SK-N-SH treated with all-trans-retinoic acid at 6 μM for 48 hours (cell line): ENCODE measurements around the gene VMP1.

ENCODE experiments used
- ATAC-seq: fragments of 200-7000 bp; cut with Tn5 transposase; 3 replicates; pipeline ENCODE4 v1.9.1; 2020; ENCODE audit warnings: mild to moderate bottlenecking, moderate library complexity
- ARNTL ChIP-seq: fragments of 450-650 bp; formaldehyde crosslinking; IDR thresholded peaks from 2 replicates; pipeline ENCODE4 v1.5.0; 2020; ENCODE audit warnings: low read depth, mild to moderate bottlenecking, moderate library complexity, borderline replicate concordance
- BACH2 ChIP-seq: fragments of 250-450 bp; sonication (Bioruptor Pico); IDR thresholded peaks from 2 replicates; pipeline ENCODE4 v1.9.0; 2021; ENCODE audit warnings: mild to moderate bottlenecking, borderline replicate concordance
- CREB5 ChIP-seq: fragments of 250-450 bp; sonication (Bioruptor Pico); IDR thresholded peaks from 2 replicates; pipeline ENCODE4 v1.5.1; 2020; ENCODE audit warnings: low read depth, mild to moderate bottlenecking, moderate library complexity
- CSDC2 ChIP-seq: fragments of 250-450 bp; sonication (Bioruptor Pico); IDR thresholded peaks from 2 replicates; pipeline ENCODE4 v1.5.0; 2020; ENCODE audit warnings: mild to moderate bottlenecking, moderate library complexity
- CSRNP3 ChIP-seq: fragments of 250-450 bp; sonication (Bioruptor Pico); IDR thresholded peaks from 2 replicates; pipeline ENCODE4 v1.5.1; 2021; ENCODE audit warnings: mild to moderate bottlenecking, moderate library complexity
- ESRRG ChIP-seq: fragments of 250-450 bp; sonication (Bioruptor Pico); IDR thresholded peaks from 2 replicates; pipeline ENCODE4 v1.6.1; 2021; ENCODE audit warnings: mild to moderate bottlenecking
- ISL1 ChIP-seq: fragments of 250-450 bp; sonication (Bioruptor Pico); IDR thresholded peaks from 2 replicates; pipeline ENCODE4 v2.1.2; 2022; ENCODE audit warnings: mild to moderate bottlenecking, moderate library complexity
- OSR1 ChIP-seq: fragments of 250-450 bp; sonication (Bioruptor Pico); IDR thresholded peaks from 2 replicates; pipeline ENCODE4 v1.8.0; 2022; ENCODE audit warnings: moderate library complexity, mild to moderate bottlenecking, inconsistent platforms
- PATZ1 ChIP-seq: fragments of 250-450 bp; sonication (Bioruptor Pico); IDR thresholded peaks from 2 replicates; pipeline ENCODE4 v1.8.0; 2020; ENCODE audit warnings: mild to moderate bottlenecking, moderate library complexity, borderline replicate concordance
- PPARA ChIP-seq: fragments of 250-450 bp; sonication (Bioruptor Pico); IDR thresholded peaks from 2 replicates; pipeline ENCODE4 v1.5.0; 2020; ENCODE audit warnings: mild to moderate bottlenecking, borderline replicate concordance
- RARB ChIP-seq: fragments of 250-450 bp; sonication (Bioruptor Pico); IDR thresholded peaks from 2 replicates; pipeline ENCODE4 v1.8.0; 2021; ENCODE audit warnings: mild to moderate bottlenecking, moderate library complexity
- SNAI2 ChIP-seq: fragments of 250-450 bp; sonication (Bioruptor Pico); IDR thresholded peaks from 2 replicates; pipeline ENCODE4 v1.5.0; 2020; ENCODE audit warnings: mild to moderate bottlenecking, moderate library complexity
- TCF4 ChIP-seq: fragments of 250-450 bp; sonication (Bioruptor Pico); IDR thresholded peaks from 2 replicates; pipeline ENCODE4 v1.8.0; 2021; ENCODE audit warnings: mild to moderate bottlenecking, moderate library complexity, borderline replicate concordance
- TOX ChIP-seq: fragments of 250-450 bp; sonication (Bioruptor Pico); IDR thresholded peaks from 2 replicates; pipeline ENCODE4 v1.8.0; 2021; ENCODE audit warnings: mild to moderate bottlenecking, moderate library complexity, borderline replicate concordance
- TSHZ2 ChIP-seq: fragments of 250-450 bp; sonication (Bioruptor Pico); IDR thresholded peaks from 2 replicates; pipeline ENCODE4 v1.5.0; 2020; ENCODE audit warnings: mild to moderate bottlenecking, moderate library complexity
- ZC3H10 ChIP-seq: fragments of 250-450 bp; sonication (Bioruptor Pico); IDR thresholded peaks from 2 replicates; pipeline ENCODE4 v1.5.1; 2021; ENCODE audit warnings: mild to moderate bottlenecking, moderate library complexity
- ZFP3 ChIP-seq: fragments of 250-450 bp; sonication (Bioruptor Pico); IDR thresholded peaks from 2 replicates; pipeline ENCODE4 v1.5.0; 2020; ENCODE audit warnings: mild to moderate bottlenecking, moderate library complexity
- ZFP30 ChIP-seq: fragments of 450-650 bp; formaldehyde crosslinking; IDR thresholded peaks from 2 replicates; pipeline ENCODE4 v1.5.0; 2022; ENCODE audit warnings: mild to moderate bottlenecking, moderate library complexity
- ZNF565 ChIP-seq: fragments of 450-650 bp; formaldehyde crosslinking; conservative IDR thresholded peaks from 2 replicates; pipeline ENCODE4 v1.5.0; 2020; ENCODE audit warnings: low read depth, mild to moderate bottlenecking, moderate library complexity
- ZNF70 ChIP-seq: fragments of 450-650 bp; formaldehyde crosslinking; IDR thresholded peaks from 2 replicates; pipeline ENCODE4 v1.5.0; 2020; ENCODE audit warnings: mild to moderate bottlenecking, moderate library complexity

Gene VMP1

GRCh38 chr17:59765038-59765437 lies 57.6 kb downstream of the VMP1 start:
- no peak for ATAC-seq
- TF ChIP-seq ZC3H10 (CRISPR knock-in tag) (no peak), PPARA (no peak), PATZ1 (CRISPR knock-in tag) (no peak), ARNTL (no peak), CSDC2 (no peak), CSRNP3 (CRISPR knock-in tag) (no peak), OSR1 (CRISPR knock-in tag) (no peak), ZNF565 (CRISPR knock-in tag) (no peak), SNAI2 (CRISPR knock-in tag) (no peak), ZNF70 (CRISPR knock-in tag) (no peak), TOX (no peak), TCF4 (no peak)

GRCh38 chr17:59766491-59766890 lies 59.0 kb downstream of the VMP1 start:
- TF ChIP-seq PATZ1 (CRISPR knock-in tag) (no peak), RARB (no peak), CREB5 (CRISPR knock-in tag) (no peak), ZFP30 (no peak), CSDC2 (no peak), SNAI2 (CRISPR knock-in tag) (no peak), ZFP3 (CRISPR knock-in tag) (no peak), TOX (no peak), TSHZ2 (CRISPR knock-in tag) (no peak), PPARA (no peak), CSRNP3 (CRISPR knock-in tag) (no peak), TCF4 (no peak), ZNF565 (CRISPR knock-in tag) (no peak), ZC3H10 (CRISPR knock-in tag) (no peak), ZNF70 (CRISPR knock-in tag) (no peak), BACH2 (CRISPR knock-in tag) (no peak), ESRRG (CRISPR knock-in tag) (no peak)
- no peak for ATAC-seq

- ATAC-seq: no peak
- no peak for TF ChIP-seq TOX
- TF ChIP-seq TCF4: no peak
- no peak for TF ChIP-seq PPARA
- no peak for TF ChIP-seq ISL1 (CRISPR knock-in tag)
- TF ChIP-seq BACH2 (CRISPR knock-in tag): no peak
- no peak for TF ChIP-seq PATZ1 (CRISPR knock-in tag)
- no peak for TF ChIP-seq ZFP30
- TF ChIP-seq ZFP3 (CRISPR knock-in tag): no peak
- TF ChIP-seq OSR1 (CRISPR knock-in tag): no peak
- TF ChIP-seq ZNF565 (CRISPR knock-in tag): no peak
- TF ChIP-seq SNAI2 (CRISPR knock-in tag): no peak
- no peak for TF ChIP-seq ZC3H10 (CRISPR knock-in tag)
- TF ChIP-seq TSHZ2 (CRISPR knock-in tag): no peak
- TF ChIP-seq ESRRG (CRISPR knock-in tag): no peak
- TF ChIP-seq ARNTL: no peak
- no peak for TF ChIP-seq CSDC2
Observed at GRCh38 chr17:59767176-59767575, 59.7 kb downstream of the VMP1 start.
